K562 (cell line): ENCODE measurements around the gene CCR2. TPM values are rescaled to one million over a fixed set of nuclear protein-coding genes. Genes with fewer than 3 reads are reported as not detected.

Source experiments
- ATAC-seq: fragments of 200-7000 bp; cut with Tn5 transposase; 3 replicates; pipeline ENCODE4 v1.9.1; 2020; ENCODE audit warnings: moderate library complexity
- BruUV-seq: library from RNA; stranded (reverse); fragments of 400-500 nt; replicated peaks from 2 replicates; lab custom pipeline; 2021; lab: Mats Ljungman, UMichigan
- CTCF ChIA-PET: fragments of 300-600 bp; formaldehyde crosslinking; extraction: SDS; loops from one replicate; lab custom pipeline; 2021; ENCODE audit warnings: low intra/inter-chr PET ratio; lab: Yijun Ruan, JAX
- POLR2A ChIA-PET: fragments of 300-600, 350-650 bp; sonication (Branson Sonifier 250); formaldehyde crosslinking; extraction: SDS; loops from one replicate; lab custom pipeline; 2021; ENCODE audit warnings: antibody characterized with exemption, inconsistent platforms; lab: Yijun Ruan, JAX
- DNase-seq, 4 experiments: peaks; one replicate each; pipeline versions ENCODE4 v3.0.0 to v3.0.0-alpha.2; 2011 to 2018; ENCODE audit warnings: low spot score in 3 of 4, mixed read lengths in 3 of 4; ENCODE audit errors: extremely low read depth in 1 of 4
- FAIRE-seq: peaks from 2 replicates; lab custom pipeline; 2011; peaks lifted over from hg19 to GRCh38; lab: Jason Lieb, UNC
- H2AFZ ChIP-seq: 2 replicates; pipeline ENCODE4 v1.6.0; 2011; ENCODE audit warnings: low read depth, low read length, control low read depth, inconsistent platforms
- H3K27ac ChIP-seq: fragments of 200-600 bp; 3 replicates; pipeline ENCODE4 v1.8.0; 2011; ENCODE audit warnings: low read depth, mild to moderate bottlenecking, control low read depth, inconsistent platforms, low read length, moderate library complexity, mixed read lengths; ENCODE audit errors: extremely low read depth
- H3K27me3 ChIP-seq, 2 experiments: fragments of 300-600 bp in 1 of 2; 2 replicates in 1 of 2; 3 replicates in 1 of 2; pipeline versions ENCODE4 v1.6.0 to v1.8.0; 2011; ENCODE audit warnings: inconsistent platforms in 2 of 2, low read length in 2 of 2, mild to moderate bottlenecking in 1 of 2, mixed read lengths in 1 of 2, moderate library complexity in 1 of 2; ENCODE audit not compliant: control insufficient read depth in 2 of 2, insufficient read depth in 2 of 2
- H3K36me3 ChIP-seq: fragments of 300-600 bp; 3 replicates; pipeline ENCODE4 v1.8.0; 2011; ENCODE audit warnings: mild to moderate bottlenecking, low read length, inconsistent platforms; ENCODE audit not compliant: control insufficient read depth, insufficient read depth
- H3K4me1 ChIP-seq, 2 experiments: fragments of 200-600 bp in 1 of 2; replicated peaks in 1 of 2; 2 replicates in 1 of 2; 3 replicates in 1 of 2; pipeline versions ENCODE4 v1.5.1 to v1.8.0; 2011; ENCODE audit warnings: inconsistent platforms in 2 of 2, low read length in 2 of 2, mild to moderate bottlenecking in 1 of 2, mixed read lengths in 1 of 2, moderate library complexity in 1 of 2; ENCODE audit not compliant: control insufficient read depth in 2 of 2, insufficient read depth in 2 of 2
- H3K4me2 ChIP-seq: 2 replicates; pipeline ENCODE4 v1.6.1; 2011; ENCODE audit warnings: low read length, control low read depth, inconsistent platforms, mixed read lengths; ENCODE audit not compliant: insufficient read depth
- H3K4me3 ChIP-seq: fragments of 200-600 bp; sonication (generic), shearing (Covaris generic); 2 replicates; pipeline ENCODE4 v1.5.1; 2016; ENCODE audit warnings: control low read depth, inconsistent platforms
- H3K79me2 ChIP-seq: fragments of 200-600 bp; 3 replicates; pipeline ENCODE4 v1.8.0; 2011; ENCODE audit warnings: low read length, inconsistent platforms; ENCODE audit not compliant: control insufficient read depth, insufficient read depth
- H3K9ac ChIP-seq, 2 experiments: 2 replicates each; pipeline versions ENCODE4 v1.6.0 to v1.6.1; 2011; ENCODE audit warnings: low read depth in 2 of 2, low read length in 2 of 2, control low read depth in 1 of 2, inconsistent platforms in 1 of 2, mild to moderate bottlenecking in 1 of 2, mixed read lengths in 1 of 2; ENCODE audit not compliant: insufficient read depth in 1 of 2
- H3K9me1 ChIP-seq: one replicate; pipeline ENCODE4 v1.6.0; 2011; ENCODE audit warnings: inconsistent platforms, mild to moderate bottlenecking, low read length, moderate library complexity; ENCODE audit not compliant: control insufficient read depth, insufficient read depth
- H3K9me3 ChIP-seq: replicated peaks from 2 replicates; pipeline ENCODE4 v1.5.1; 2011; ENCODE audit warnings: low read depth, low read length, inconsistent platforms; ENCODE audit not compliant: control insufficient read depth, insufficient read depth
- H4K20me1 ChIP-seq: replicated peaks from 2 replicates; pipeline ENCODE4 v1.6.1; 2011; ENCODE audit warnings: low read length, inconsistent platforms, mixed read lengths; ENCODE audit not compliant: control insufficient read depth, insufficient read depth
- BRD4 ChIP-seq: fragments of 200-600 bp; sonication (generic); IDR thresholded peaks from 2 replicates; pipeline ENCODE4 v1.6.1; 2017; ENCODE audit warnings: inconsistent platforms
- EGR1 ChIP-seq: fragments of 450-650 bp; conservative IDR thresholded peaks from 2 replicates; pipeline ENCODE4 v1.6.1; 2017; ENCODE audit warnings: mild to moderate bottlenecking
- MEIS2 ChIP-seq: fragments of 450-650 bp; IDR thresholded peaks from 2 replicates; pipeline ENCODE4 v1.6.1; 2014; ENCODE audit warnings: mild to moderate bottlenecking; ENCODE audit not compliant: partially characterized antibody
- MYNN ChIP-seq, 2 experiments: sonication (generic); formaldehyde crosslinking in 1 of 2; IDR thresholded peaks; 2 replicates each; pipeline versions ENCODE4 v1.5.0 to v1.6.1; 2016 to 2020; ENCODE audit warnings: antibody characterized with exemption in 1 of 2, missing genetic modification reagents in 1 of 2
- ZNF512 ChIP-seq: IDR thresholded peaks from 2 replicates; pipeline ENCODE4 v1.6.1; 2016; ENCODE audit warnings: missing genetic modification characterization, missing compliant biosample characterization
- ZNF589 ChIP-seq: fragments of 200-800 bp; sonication (Bioruptor generic); IDR thresholded peaks from 2 replicates; pipeline ENCODE4 v1.6.1; 2016; ENCODE audit warnings: low read depth, missing genetic modification characterization, missing compliant biosample characterization
- WGBS: fragments of 100-300 bp; shearing (Covaris generic); methylation state at CpG from one replicate; pipeline ENCODE4 v1.1.6; 2016; ENCODE audit warnings: low coverage, mixed read lengths; ENCODE audit not compliant: insufficient coverage; ENCODE audit errors: missing lambda C conversion rate; 5-methylcytosine and 5-hydroxymethylcytosine counted together
- in situ Hi-C: fragments of 300-500 bp; cut with MboI; formaldehyde crosslinking; loops from 4 replicates; pipeline ENCODE4 v1.15.0; 2018; ENCODE audit warnings: inconsistent platforms, mixed read lengths
- intact Hi-C: fragments of 100-400 bp; cut with micrococcal nuclease; formaldehyde crosslinking; loops from 2 replicates; pipeline ENCODE4 v1.14.2; 2022
- polyA plus RNA-seq, 8 experiments: library from polyadenylated mRNA; depleted of rRNA in 4 of 8; stranded (reverse) in 5 of 8; unstranded in 3 of 8; fragments of >200 nt; fragmentation: Nextera tagmentation in 2 of 8; fragmentation: Illumina TruSeq in 1 of 8; extraction: Ambion mirVana in 2 of 8; extraction: Trizol in 1 of 8; gene quantifications; 2 replicates each; pipeline versions ENCODE4 v1.2.1 to v1.2.3, GENCODE V29; 2011 to 2014; ENCODE audit warnings: inconsistent platforms in 1 of 8, missing spikeins in 1 of 8
- total RNA-seq, 7 experiments: library from RNA; depleted of rRNA in 6 of 7; stranded (reverse); fragments of >200 nt in 6 of 7; fragmentation: Illumina TruSeq in 2 of 7; extraction: Trizol in 2 of 7; gene quantifications; 2 replicates each; pipeline versions ENCODE4 v1.2.1 to v1.2.3, GENCODE V29; 2011 to 2021; ENCODE audit warnings: low replicate concordance in 1 of 7

CCR2 gene
- total and polyA plus RNA-seq, 9 of the 15 experiments (the other 6 are each of a cell fraction or from before 2014, with no cell fraction given) = not detected

- Histone ChIP-seq H3K9ac (no peak overlapping the region), H3K36me3 (no peaks in the 10 kb centered on the region), H3K4me2 (no peak overlapping the region), H3K4me3 (no peak overlapping the region), H3K9me3 (no peaks in the 10 kb centered on the region), H3K27me3 (peaks cover 0 to 10% of the 10 kb centered on the region in 2 experiments; a peak in 2 of 5 replicates), H3K4me1 (peaks cover 16 to 41% of the 10 kb centered on the region in 2 experiments), H2AFZ (no peak overlapping the region), H3K27ac (no peak overlapping the region), H3K79me2 (no peaks in the 10 kb centered on the region), H4K20me1 (no peaks in the 10 kb centered on the region), H3K9me1 (no peaks in the 10 kb centered on the region)
- BruUV-seq = no TSS peak
- intact Hi-C loops (no loop called here), in situ Hi-C loops (loop anchor here (25.0 kb wide), 1 partner anchor 1364 kb away; the partner anchor contains the start of gene CLEC3B)
- FAIRE-seq = no peak
- no peak for TF ChIP-seq ZNF589 (CRISPR knock-in tag)
- TF ChIP-seq ZNF512 = peak; percentile 51; the same call in 1 of the 2 replicates
- TF ChIP-seq MYNN (IDR thresholded peaks at IDR 0.05) = no peak
- no peak for TF ChIP-seq MYNN (CRISPR knock-in tag; IDR thresholded peaks at IDR 0.05)
- TF ChIP-seq MEIS2 = peak; percentile 73
- peak; percentile 39 for TF ChIP-seq EGR1
- TF ChIP-seq BRD4 = 0 out of 2 replicates have a peak, but pooled peaks have one; percentile 43
- ChIA-PET POLR2A (interaction anchor here (1.3 to 1.7 kb wide), 2 partner anchors 8 to 46 kb away, joined by 3 to 7 read pairs; partner anchors contain the start of gene CCR2), CTCF (no interaction called here)
- ATAC-seq = no peak
- 19% methylated on average over 5 of the region's 5 CpGs for WGBS
- no peak for DNase-seq
Observed at GRCh38 chr3:46400846-46401245, 46.9 kb downstream of the CCR2 start.
